Kidney (tissue), 14 donors: ENCODE results near the gene CCDC85C. TPM values are rescaled to one million over a fixed set of nuclear protein-coding genes. Genes with fewer than 3 reads are reported as not detected.

Experiments
- DNase-seq, 5 donors: peaks; one replicate each; pipeline ENCODE4 v3.0.0-alpha.2; 2013 to 2020
- FAIRE-seq: peaks from 2 replicates; lab custom pipeline; 2012; peaks lifted over from hg19 to GRCh38; lab: Jason Lieb, UNC
- H3K27ac ChIP-seq, 2 donors: one replicate each; pipeline ENCODE4 v1.7.0; 2013; ENCODE audit warnings: low read depth in 2 of 2, low read length in 2 of 2, inconsistent platforms in 1 of 2
- H3K27me3 ChIP-seq: one replicate; pipeline ENCODE4 v1.7.1; 2013; ENCODE audit warnings: low read length, inconsistent platforms; ENCODE audit not compliant: control insufficient read depth, insufficient read depth
- H3K36me3 ChIP-seq, 3 donors: one replicate each; pipeline versions ENCODE4 v1.7.0 to v1.7.1; 2013; ENCODE audit warnings: low read length in 3 of 3, control low read depth in 1 of 3, inconsistent platforms in 1 of 3; ENCODE audit not compliant: insufficient read depth in 3 of 3, control insufficient read depth in 2 of 3
- H3K4me1 ChIP-seq, 3 donors: one replicate each; pipeline versions ENCODE4 v1.7.0 to v1.7.1; 2013; ENCODE audit warnings: low read length in 3 of 3, inconsistent platforms in 1 of 3, low read depth in 1 of 3; ENCODE audit not compliant: control insufficient read depth in 2 of 3, insufficient read depth in 2 of 3
- H3K4me3 ChIP-seq, 3 donors: one replicate each; pipeline versions ENCODE4 v1.7.0 to v1.8.1; 2013; ENCODE audit warnings: low read length in 3 of 3, control low read depth in 1 of 3, inconsistent platforms in 1 of 3
- H3K9ac ChIP-seq, 3 donors: one replicate each; pipeline versions ENCODE4 v1.7.0 to v1.7.1; 2013; ENCODE audit warnings: low read length in 3 of 3, control low read depth in 1 of 3, inconsistent platforms in 1 of 3
- H3K9me3 ChIP-seq, 3 donors: one replicate each; pipeline versions ENCODE4 v1.7.0 to v1.7.1; 2013; ENCODE audit warnings: low read length in 3 of 3, control low read depth in 1 of 3, inconsistent platforms in 1 of 3; ENCODE audit not compliant: control insufficient read depth in 2 of 3, insufficient read depth in 1 of 3
- CTCF ChIP-seq: IDR thresholded peaks from 3 replicates; pipeline ENCODE4 v1.5.1; 2012; ENCODE audit warnings: mild to moderate bottlenecking, moderate library complexity, borderline replicate concordance; ENCODE audit not compliant: insufficient read depth; ENCODE audit errors: extremely low read depth
- intact Hi-C: fragments of 100-400 bp; cut with DNase I; formaldehyde crosslinking; loops from one replicate; pipeline ENCODE4 v1.11.1; 2022
- polyA plus RNA-seq: library from polyadenylated mRNA; stranded (reverse); fragments of 350-450 nt; fragmentation: Illumina TruSeq; extraction: RNeasy Lipid Tissue Mini Kit (QIAGEN cat#74804); gene quantifications from one replicate; pipeline ENCODE4 v1.2.3, GENCODE V29; 2014; ENCODE audit warnings: low read depth, low replicate concordance; ENCODE audit not compliant: insufficient read depth
- total RNA-seq: library from RNA; stranded (reverse); fragmentation: NEBNext Ultra II Directional; extraction: Animal tissue kit (Norgen Biotek cat#: 25700); gene quantifications from one replicate; pipeline ENCODE4 v1.2.1, GENCODE V29; 2021
- donor health status: control.
- donor health status: control.
- donor health status: control.
- donor health status: control.
- donor health status: control.
- donor health status: DM: yes; HTN: yes; CAD: no.
- donor health status: Normal renal cell carcinoma (clear cell type).

CCDC85C gene
- total and polyA plus RNA-seq, 2 donors from 2014 or later: 14.7 to 21.4 TPM

GRCh38 chr14:99516156-99516870 is 87.7 kb downstream of the CCDC85C start:
- Histone ChIP-seq H3K4me3 (no peak overlapping the region), H3K27me3 (no peaks in the 10 kb centered on the region), H3K36me3 (peaks cover 0 to 3% (median 0%) of the 10 kb centered on the region in 3 donors), H3K9ac (no peak overlapping the region), H3K27ac (no peak overlapping the region), H3K4me1 (no peaks in the 10 kb centered on the region), H3K9me3 (no peaks in the 10 kb centered on the region)
- intact Hi-C loops: loop anchor here (5.0 kb wide), 1 partner anchor 111 kb away; no protein-coding TSS in a partner anchor
- DNase-seq (peak in 2 of 5 donors; percentile 42 to 52), FAIRE-seq (no peak)
- TF ChIP-seq CTCF: no peak

- peak in 2 of 5 donors; percentile 36 to 68 for DNase-seq
- FAIRE-seq: no peak
- H3K4me3 ChIP-seq: no peak overlapping the region
- H3K36me3 ChIP-seq: peaks cover 0 to 3% (median 0%) of the 10 kb centered on the region in 3 donors
- no peaks in the 10 kb centered on the region for H3K9me3 ChIP-seq
- H3K9ac ChIP-seq: no peak overlapping the region
- no peaks in the 10 kb centered on the region for H3K4me1 ChIP-seq
- no peaks in the 10 kb centered on the region for H3K27me3 ChIP-seq
- intact Hi-C loops: loop anchor here (5.0 kb wide), 1 partner anchor 112 kb away; no protein-coding TSS in a partner anchor
- no peak overlapping the region for H3K27ac ChIP-seq
- TF ChIP-seq CTCF: no peak
These were observed 88.5 kb downstream of the CCDC85C start for GRCh38 chr14:99515301-99516155.

GRCh38 chr14:99514552-99515300 is 89.3 kb downstream of the CCDC85C start:
- intact Hi-C loops: loop anchor here (5.0 kb wide), 1 partner anchor 113 kb away; no protein-coding TSS in a partner anchor
- DNase-seq (peak in 2 of 5 donors; percentile 39 to 71), FAIRE-seq (no peak)
- Histone ChIP-seq H3K4me1 (no peaks in the 10 kb centered on the region), H3K4me3 (no peak overlapping the region), H3K9ac (no peak overlapping the region), H3K36me3 (peaks cover 0 to 3% (median 0%) of the 10 kb centered on the region in 3 donors), H3K27me3 (no peaks in the 10 kb centered on the region), H3K9me3 (no peaks in the 10 kb centered on the region), H3K27ac (no peak overlapping the region)
- TF ChIP-seq CTCF: no peak
